CD14-positive monocyte (primary cell): Measurements from ENCODE around the gene UVRAG. TPM values are rescaled to one million over a fixed set of nuclear protein-coding genes. Genes with fewer than 3 reads are reported as not detected.

ENCODE experiments used
- DNase-seq, 3 donors: peaks; one replicate each; pipeline ENCODE4 v3.0.0-alpha.2; 2011 to 2022
- H2AFZ ChIP-seq: 2 replicates; pipeline ENCODE4 v1.6.0; 2012; ENCODE audit warnings: mild to moderate bottlenecking, low read depth, low read length, inconsistent platforms; ENCODE audit not compliant: insufficient read depth, poor library complexity, severe bottlenecking
- H3K27ac ChIP-seq, 2 donors: 1 replicate in 1 of 2; 2 replicates in 1 of 2; pipeline ENCODE4 v1.5.1; 2012 to 2013; ENCODE audit warnings: low read length in 2 of 2, control low read depth in 1 of 2, inconsistent platforms in 1 of 2, low read depth in 1 of 2, mild to moderate bottlenecking in 1 of 2
- H3K27me3 ChIP-seq, 2 donors: one replicate each; pipeline versions ENCODE4 v1.6.0 to v1.6.1; 2011 to 2013; ENCODE audit warnings: low read length in 2 of 2; ENCODE audit not compliant: control insufficient read depth in 2 of 2, insufficient read depth in 2 of 2
- H3K36me3 ChIP-seq, 2 donors: replicated peaks in 1 of 2; 1 replicate in 1 of 2; 2 replicates in 1 of 2; pipeline versions ENCODE4 v1.5.1 to v1.6.1; 2012 to 2013; ENCODE audit warnings: low read length in 2 of 2, control low read depth in 1 of 2, inconsistent platforms in 1 of 2, mild to moderate bottlenecking in 1 of 2; ENCODE audit not compliant: insufficient read depth in 2 of 2, control insufficient read depth in 1 of 2
- H3K4me1 ChIP-seq, 2 donors: 1 replicate in 1 of 2; 2 replicates in 1 of 2; pipeline versions ENCODE4 v1.5.1 to v1.6.1; 2012 to 2013; ENCODE audit warnings: low read length in 2 of 2, control low read depth in 1 of 2, inconsistent platforms in 1 of 2, mild to moderate bottlenecking in 1 of 2, moderate library complexity in 1 of 2; ENCODE audit not compliant: insufficient read depth in 2 of 2, control insufficient read depth in 1 of 2
- H3K4me2 ChIP-seq: replicated peaks from 2 replicates; pipeline ENCODE3; 2012; ENCODE audit warnings: low read length, moderate library complexity, mild to moderate bottlenecking; ENCODE audit not compliant: poor library complexity, severe bottlenecking; ENCODE audit errors: extremely low read depth
- H3K4me3 ChIP-seq, 3 experiments: fragments of 200-600 bp in 1 of 3; sonication (generic) in 1 of 3; replicated peaks in 1 of 3; 1 replicate in 2 of 3; 2 replicates in 1 of 3; pipeline ENCODE4 v1.5.1; 2011 to 2013; ENCODE audit warnings: low read length in 3 of 3, mild to moderate bottlenecking in 3 of 3, control low read depth in 2 of 3, low read depth in 2 of 3, inconsistent platforms in 1 of 3, moderate library complexity in 1 of 3
- H3K79me2 ChIP-seq: 2 replicates; pipeline ENCODE4 v1.6.0; 2012; ENCODE audit warnings: mild to moderate bottlenecking, control low read depth, inconsistent platforms, low read length, moderate library complexity; ENCODE audit not compliant: insufficient read depth
- H3K9ac ChIP-seq: 2 replicates; pipeline ENCODE4 v1.6.0; 2017; ENCODE audit warnings: low read length, mild to moderate bottlenecking; ENCODE audit not compliant: insufficient read depth, poor library complexity, severe bottlenecking
- H3K9me3 ChIP-seq, 2 donors: replicated peaks in 1 of 2; 1 replicate in 1 of 2; 2 replicates in 1 of 2; pipeline versions ENCODE4 v1.5.1 to v1.6.1; 2012 to 2013; ENCODE audit warnings: low read length in 2 of 2, control low read depth in 1 of 2; ENCODE audit not compliant: control insufficient read depth in 1 of 2, insufficient read depth in 1 of 2
- H4K20me1 ChIP-seq: 2 replicates; pipeline ENCODE4 v1.6.0; 2012; ENCODE audit warnings: mild to moderate bottlenecking, low read length, control low read depth, moderate library complexity; ENCODE audit not compliant: insufficient read depth
- H3K27ac Mint-ChIP-seq, 7 donors: one replicate each; pipeline ENCODE4 v1.8.0; 2020; ENCODE audit warnings: mild to moderate bottlenecking in 7 of 7, mixed read lengths in 7 of 7, moderate library complexity in 6 of 7, inconsistent platforms in 2 of 7
- H3K27me3 Mint-ChIP-seq, 3 donors: one replicate each; pipeline ENCODE4 v1.8.0; 2021 to 2022; ENCODE audit warnings: low read depth in 3 of 3, mild to moderate bottlenecking in 3 of 3, mixed read lengths in 3 of 3, moderate library complexity in 3 of 3, inconsistent platforms in 1 of 3
- H3K36me3 Mint-ChIP-seq, 2 donors: one replicate each; pipeline ENCODE4 v1.8.0; 2020; ENCODE audit warnings: mixed read lengths in 2 of 2, inconsistent platforms in 1 of 2, mild to moderate bottlenecking in 1 of 2
- H3K4me1 Mint-ChIP-seq: one replicate; pipeline ENCODE4 v1.8.0; 2020; ENCODE audit warnings: mild to moderate bottlenecking, mixed read lengths
- H3K4me3 Mint-ChIP-seq, 2 donors: one replicate each; pipeline ENCODE4 v1.8.0; 2020; ENCODE audit warnings: mild to moderate bottlenecking in 2 of 2, mixed read lengths in 2 of 2, moderate library complexity in 1 of 2
- H3K9me3 Mint-ChIP-seq, 7 donors: one replicate each; pipeline ENCODE4 v1.8.0; 2020 to 2022; ENCODE audit warnings: mixed read lengths in 7 of 7, mild to moderate bottlenecking in 6 of 7, moderate library complexity in 6 of 7, inconsistent platforms in 2 of 7
- CTCF ChIP-seq: fragments of 200-600 bp; IDR thresholded peaks from one replicate; pipeline ENCODE4 v1.8.0; 2022; ENCODE audit warnings: antibody characterized with exemption, mild to moderate bottlenecking
- WGBS: methylation state at CpG from one replicate; pipeline ENCODE4 v1.1.5; 2013; ENCODE audit warnings: missing lambda C conversion rate; ENCODE audit not compliant: insufficient coverage; 5-methylcytosine and 5-hydroxymethylcytosine counted together
- intact Hi-C, 2 donors: fragments of 100-400 bp; cut with micrococcal nuclease; formaldehyde crosslinking; loops; one replicate each; pipeline versions ENCODE4 v1.15.0 to v1.15.1; 2023
- polyA plus RNA-seq, 3 donors: library from polyadenylated mRNA; depleted of rRNA in 1 of 3; unstranded in 2 of 3; stranded (reverse) in 1 of 3; fragments of 300-500 nt in 2 of 3; fragments of >200 nt in 1 of 3; fragmentation: Illumina TruSeq in 2 of 3; gene quantifications; 1 replicate in 2 of 3; 2 replicates in 1 of 3; pipeline ENCODE4 v1.2.3, GENCODE V29; 2012 to 2021

The UVRAG gene
- polyA plus RNA-seq, 3 donors, result 13.7 to 20.5 (median 20.0) TPM

- H3K36me3 ChIP-seq, result peaks cover 0 to 11% of the 10 kb centered on the region in 2 donors
- no peak overlapping the region for H3K9ac ChIP-seq
- Mint-ChIP-seq H3K4me3 (no peak overlapping the region), H3K36me3 (peaks cover 0 to 1% of the 10 kb centered on the region in 2 donors), H3K27ac (no peak overlapping the region), H3K9me3 (peaks cover 0 to 2% (median 0%) of the 10 kb centered on the region in 7 donors), H3K27me3 (peaks cover 9 to 10% (median 9%) of the 10 kb centered on the region in 3 donors), H3K4me1 (peaks cover 15% of the 10 kb centered on the region)
- WGBS, result 96% methylated on average over 6 of the region's 6 CpGs
- peaks cover 10 to 12% of the 10 kb centered on the region in 2 donors for H3K4me1 ChIP-seq
- intact Hi-C loops, result no loop called here
- H3K4me2 ChIP-seq, result no peak overlapping the region
- DNase-seq, result no peak
- H2AFZ ChIP-seq, result no peak overlapping the region
- H3K27ac ChIP-seq, result no peak overlapping the region
- H3K9me3 ChIP-seq, result no peaks in the 10 kb centered on the region
- H4K20me1 ChIP-seq, result no peaks in the 10 kb centered on the region
- H3K4me3 ChIP-seq, result no peak overlapping the region
- no peaks in the 10 kb centered on the region for H3K27me3 ChIP-seq
- no peaks in the 10 kb centered on the region for H3K79me2 ChIP-seq
- no peak for TF ChIP-seq CTCF
These were observed 333.2 kb downstream of the UVRAG start for GRCh38 chr11:76148231-76148630.

- Histone ChIP-seq H3K4me2 (no peak overlapping the region), H3K36me3 (peaks cover 0 to 6% of the 10 kb centered on the region in 2 donors), H2AFZ (no peak overlapping the region), H3K27ac (no peak overlapping the region), H3K9ac (no peak overlapping the region), H3K79me2 (no peaks in the 10 kb centered on the region), H3K9me3 (no peaks in the 10 kb centered on the region), H3K4me3 (no peak overlapping the region), H3K4me1 (peaks cover 10 to 12% of the 10 kb centered on the region in 2 donors), H3K27me3 (no peaks in the 10 kb centered on the region), H4K20me1 (no peaks in the 10 kb centered on the region)
- H3K36me3 Mint-ChIP-seq, result no peaks in the 10 kb centered on the region
- DNase-seq, result no peak
- no peak for TF ChIP-seq CTCF
- no peak overlapping the region for H3K27ac Mint-ChIP-seq
- no peak overlapping the region for H3K4me3 Mint-ChIP-seq
- H3K27me3 Mint-ChIP-seq, result peaks cover 9 to 15% (median 11%) of the 10 kb centered on the region in 3 donors
- peaks cover 16% of the 10 kb centered on the region for H3K4me1 Mint-ChIP-seq
- intact Hi-C loops, result no loop called here
- 93% methylated on average over 15 of the region's 17 CpGs for WGBS
- peaks cover 0 to 2% (median 0%) of the 10 kb centered on the region in 7 donors for H3K9me3 Mint-ChIP-seq
These were observed 334.1 kb downstream of the UVRAG start for GRCh38 chr11:76148941-76149613.
